ENCODE data around the gene WWC2.
"Not testable (repeated sequence)": the region's sequence is repeated elsewhere in the genome, so short reads cannot be mapped to it uniquely, and the experiment has no call there.

Gene WWC2

GRCh38 chr4:183100827-183101226 lies 1.8 kb downstream of the WWC2 start:
- no peak for DNase-seq (ENCODE audit: low spot score)

DNA sequence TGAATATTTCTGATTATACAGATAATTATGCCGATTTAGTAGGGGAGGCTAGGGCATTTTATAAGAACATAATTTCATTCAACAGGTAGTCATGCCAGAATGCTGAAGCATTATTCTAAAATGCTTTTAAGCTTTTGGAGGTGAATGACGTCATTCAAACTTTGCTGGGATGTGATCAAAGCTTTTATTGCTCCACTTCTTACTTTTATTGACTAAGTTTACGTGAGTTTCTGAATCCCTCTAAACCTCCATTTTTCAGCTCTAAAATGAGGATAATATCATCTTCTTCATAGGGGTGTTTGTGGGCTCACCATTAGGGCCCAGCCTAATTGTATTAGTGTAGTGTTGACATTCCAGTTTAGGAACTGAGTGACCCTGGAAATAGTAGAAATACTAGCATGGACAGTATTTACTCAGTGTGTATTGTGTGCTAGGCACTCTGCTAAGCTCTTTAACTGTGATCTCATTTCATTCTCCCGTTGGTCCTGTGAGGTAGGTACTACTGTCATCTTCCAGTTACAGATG lies 3.0 kb downstream of the WWC2 start:
- no peak for DNase-seq (ENCODE audit: low spot score)

DNA sequence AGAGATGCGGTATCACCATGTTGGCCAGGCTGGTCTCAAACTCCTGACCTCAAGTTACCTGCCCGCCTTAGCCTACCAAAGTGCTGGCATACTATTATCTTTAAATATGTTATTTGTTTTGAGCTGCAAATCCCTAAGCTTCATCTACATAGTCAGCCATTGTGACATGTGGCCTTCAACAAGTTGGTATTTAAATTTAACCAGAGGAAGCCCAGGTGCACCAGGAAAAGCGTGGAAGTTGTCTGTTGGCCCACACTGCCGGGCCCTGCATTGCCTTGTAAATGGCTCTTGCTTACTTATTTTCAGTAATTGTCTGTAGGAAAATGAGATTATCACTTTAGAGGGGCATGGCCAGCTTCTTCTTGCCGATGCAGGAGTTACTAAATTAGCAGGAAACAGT lies 6.0 kb downstream of the WWC2 start:
- DNase-seq (ENCODE audit: low spot score), result no peak

GRCh38 chr4:183106839-183107238 lies 7.8 kb downstream of the WWC2 start:
- DNase-seq (ENCODE audit: low spot score), result no peak

DNA sequence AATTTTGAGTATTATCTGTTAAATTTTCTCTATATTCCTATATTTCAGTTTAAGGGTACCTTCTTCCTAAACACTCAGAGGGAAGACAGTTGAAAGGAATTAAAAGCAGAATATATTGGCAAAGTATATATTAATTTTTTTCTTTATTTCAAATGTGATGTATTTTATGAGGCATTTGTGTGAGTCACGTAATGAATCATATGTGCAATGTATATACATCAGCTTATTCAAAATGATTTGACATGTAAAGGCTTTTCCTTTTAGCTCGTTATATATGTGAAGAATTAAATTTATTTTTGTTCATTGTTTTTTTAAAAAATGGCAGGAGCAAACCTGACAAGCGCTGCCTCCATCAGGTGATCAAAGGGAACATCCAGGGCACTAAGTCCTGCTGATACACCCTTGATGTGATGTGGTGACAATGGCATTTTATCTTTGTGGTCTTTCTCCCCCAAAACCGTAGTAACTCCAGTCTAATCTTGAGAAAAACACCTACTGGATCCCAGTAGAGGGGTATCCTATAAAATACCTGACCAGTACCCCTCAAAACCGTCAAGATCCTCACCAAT lies 8.9 kb downstream of the WWC2 start:
- no peak for DNase-seq (ENCODE audit: low spot score)

DNA sequence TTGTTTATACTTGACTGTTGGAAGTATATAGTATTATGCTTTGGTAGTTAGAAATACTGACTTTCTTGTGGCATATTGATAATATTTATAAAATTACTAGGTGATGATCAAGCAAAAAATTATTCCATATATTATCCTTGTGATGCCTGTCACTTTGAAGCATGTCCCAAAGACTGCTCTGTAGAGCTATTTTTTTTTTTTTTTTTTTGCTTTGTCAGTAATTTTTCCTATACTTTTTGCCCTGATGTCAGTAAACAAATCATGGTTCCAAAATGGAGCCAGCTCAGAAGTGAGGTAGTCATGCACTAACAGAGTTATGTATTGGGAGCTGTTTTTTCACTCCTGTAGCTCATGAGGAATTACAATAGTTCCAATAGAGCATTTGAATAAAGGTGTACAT lies 11.2 kb downstream of the WWC2 start:
- no peak for DNase-seq (ENCODE audit: low spot score)

DNA sequence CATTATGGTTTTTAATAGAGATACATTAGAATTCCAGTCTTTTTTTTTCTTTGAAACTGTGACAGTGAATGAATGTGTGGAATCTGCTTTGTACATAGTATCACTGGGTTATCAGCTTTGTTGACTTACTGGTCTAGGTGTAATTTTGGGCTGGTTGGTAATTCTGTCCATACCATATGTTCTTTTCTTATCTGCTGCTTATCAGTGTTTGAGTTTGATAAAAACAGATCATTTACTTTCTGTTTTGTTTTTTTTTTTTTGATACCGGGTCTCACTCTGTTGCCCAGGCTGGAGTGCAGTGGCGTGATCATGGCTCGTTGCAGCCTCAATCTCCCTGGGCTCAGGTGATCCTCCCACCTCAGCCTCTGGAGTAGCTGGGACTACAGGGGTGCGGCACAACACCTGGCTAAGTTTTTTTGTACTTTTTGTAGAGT lies 12.4 kb downstream of the WWC2 start:
- no peak for DNase-seq (ENCODE audit: low spot score)

DNA sequence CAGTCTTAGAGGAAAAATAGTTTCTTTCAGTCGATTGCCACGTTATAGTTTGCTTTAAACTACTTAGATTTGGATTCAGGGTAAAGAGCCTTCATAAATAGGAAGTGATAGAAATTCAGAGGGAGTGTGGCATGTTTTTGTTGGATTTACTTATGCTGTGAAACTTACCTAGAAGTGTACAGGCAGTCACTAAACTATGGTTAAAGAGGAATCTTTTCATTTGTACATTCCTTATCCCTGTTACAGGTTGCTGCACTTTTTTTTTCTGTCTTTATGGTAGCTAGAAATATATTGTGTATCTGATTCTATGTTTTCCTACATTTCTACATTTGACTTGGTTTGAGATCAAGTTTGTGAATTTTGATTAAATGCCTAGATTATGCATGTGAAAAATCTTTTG lies 19.1 kb downstream of the WWC2 start:
- DNase-seq (ENCODE audit: low spot score), result no peak

DNA sequence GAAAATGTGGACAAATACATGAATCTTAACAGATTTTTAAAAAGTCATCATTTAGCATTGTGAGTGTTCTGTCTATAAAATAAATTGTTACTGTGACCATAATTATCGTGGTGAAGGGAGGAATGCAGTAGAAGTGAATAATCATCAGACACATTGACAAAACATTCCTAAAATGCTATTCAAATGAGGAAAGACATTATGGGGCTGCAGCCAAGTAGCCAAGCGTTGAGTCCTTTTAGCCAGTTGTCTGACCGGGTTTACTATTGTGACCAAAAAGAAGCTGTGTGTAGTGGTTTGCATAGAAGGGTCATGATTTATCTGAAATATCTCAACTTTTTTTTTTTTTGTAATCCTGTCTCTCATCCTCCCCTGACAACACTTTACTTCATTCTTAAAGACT lies 19.5 kb downstream of the WWC2 start:
- DNase-seq (ENCODE audit: low spot score), result peak; percentile 78

- not testable (repeated sequence) for DNase-seq (ENCODE audit: low spot score)
Measured at GRCh38 chr4:183121660-183122059, 22.6 kb downstream of the WWC2 start.

GRCh38 chr4:183124228-183124627 lies 25.2 kb downstream of the WWC2 start:
- no peak for DNase-seq (ENCODE audit: low spot score)

DNA sequence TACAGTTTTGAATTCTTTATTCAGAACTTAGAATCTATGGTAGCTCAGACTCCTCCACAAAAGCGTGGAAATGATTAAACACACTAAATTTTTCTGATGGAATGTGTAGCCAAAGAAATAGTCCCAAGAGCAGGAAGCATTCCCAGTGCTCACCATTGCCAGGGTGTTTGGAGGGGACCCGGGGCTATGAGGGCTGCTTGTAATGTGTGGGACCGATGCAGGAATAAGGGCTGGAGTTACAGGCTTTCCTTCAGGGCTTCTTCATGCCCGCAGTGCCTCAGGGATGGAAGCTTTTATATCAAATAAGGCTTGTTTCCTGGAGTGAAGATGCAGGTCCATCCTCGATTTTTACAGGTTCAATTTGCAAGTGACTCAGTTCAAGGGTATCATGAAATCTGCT lies 25.8 kb downstream of the WWC2 start:
- no peak for DNase-seq (ENCODE audit: low spot score)

DNA sequence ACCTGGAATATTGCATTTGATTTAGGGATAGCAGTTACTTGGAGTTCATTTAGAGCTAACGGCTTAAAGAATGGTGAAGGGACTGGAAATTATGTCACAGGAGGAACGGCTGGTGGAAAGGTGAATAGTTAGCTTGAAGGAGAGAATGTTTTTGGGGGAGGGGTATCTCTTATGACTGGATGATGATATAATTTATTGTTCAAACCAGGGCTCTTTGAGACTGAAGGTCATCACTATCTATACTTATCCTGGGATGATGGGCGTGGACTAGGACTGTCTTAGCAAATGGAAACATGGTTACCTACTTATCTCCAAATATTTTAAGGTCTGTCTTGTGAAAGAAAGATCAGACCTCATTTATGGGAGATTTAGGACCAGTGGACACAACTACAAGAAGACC lies 30.1 kb downstream of the WWC2 start:
- DNase-seq (ENCODE audit: low spot score), result no peak

DNA sequence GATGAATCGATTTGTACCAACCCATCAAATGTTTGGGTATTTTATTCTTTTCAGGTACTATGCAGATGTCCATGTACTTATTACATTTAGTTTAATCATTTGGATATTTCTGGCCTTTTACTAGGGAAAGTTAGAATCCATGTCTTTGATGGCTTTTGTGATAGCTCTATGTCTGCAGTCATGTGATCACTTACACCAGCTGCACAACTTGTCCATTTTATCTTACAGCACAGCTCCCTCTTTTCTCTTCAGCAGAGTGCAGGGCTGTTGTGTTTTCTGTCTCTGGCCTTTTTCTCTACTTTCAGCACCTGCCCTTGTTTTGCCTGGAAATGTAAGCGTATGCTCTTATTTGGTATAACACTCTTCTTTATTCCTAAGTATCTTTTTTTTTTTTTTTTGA lies 30.6 kb downstream of the WWC2 start:
- DNase-seq (ENCODE audit: low spot score), result no peak

- DNase-seq (ENCODE audit: low spot score), result no peak
Measured at GRCh38 chr4:183130328-183131155, 31.5 kb downstream of the WWC2 start.

DNA sequence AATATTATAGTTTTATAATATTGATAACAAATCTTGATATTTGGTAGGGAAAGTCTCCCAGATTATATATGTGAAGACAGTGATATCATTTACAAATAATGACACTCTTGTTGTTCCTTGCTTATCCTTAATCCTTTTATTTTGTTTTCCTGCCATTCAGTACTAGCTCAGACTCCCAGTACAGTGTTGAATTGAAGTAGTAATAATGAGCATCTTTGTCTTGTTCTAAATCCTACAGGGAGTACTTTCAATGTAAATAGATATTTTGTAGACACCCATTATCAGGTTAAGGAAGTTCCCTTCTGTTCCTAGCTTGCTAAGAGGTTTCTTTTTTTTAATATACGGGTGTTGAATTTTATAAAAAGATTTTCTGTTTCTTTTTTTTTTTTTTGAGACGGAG lies 33.0 kb downstream of the WWC2 start:
- peak; percentile 42 for DNase-seq (ENCODE audit: low spot score)

GRCh38 chr4:183132865-183133264 lies 33.8 kb downstream of the WWC2 start:
- DNase-seq (ENCODE audit: low spot score), result no peak

DNA sequence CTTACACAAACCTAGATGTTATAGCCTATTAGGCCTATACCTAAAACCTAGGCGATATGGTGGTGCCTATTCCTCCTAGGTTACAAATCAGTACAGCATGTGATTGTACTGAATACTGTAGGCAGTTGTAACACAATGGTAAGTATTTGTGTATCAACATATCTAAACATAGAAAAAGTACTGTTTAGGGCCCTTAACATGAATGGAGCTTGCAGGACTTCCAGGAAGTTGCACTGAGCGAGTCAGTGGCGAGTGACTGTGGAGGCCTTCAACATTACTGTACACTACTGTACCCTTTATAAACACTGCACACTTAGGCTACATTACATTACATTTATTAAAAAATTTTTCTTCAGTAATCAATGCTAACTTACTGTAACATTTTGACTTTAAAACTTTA lies 37.8 kb downstream of the WWC2 start:
- no peak for DNase-seq (ENCODE audit: low spot score)

DNA sequence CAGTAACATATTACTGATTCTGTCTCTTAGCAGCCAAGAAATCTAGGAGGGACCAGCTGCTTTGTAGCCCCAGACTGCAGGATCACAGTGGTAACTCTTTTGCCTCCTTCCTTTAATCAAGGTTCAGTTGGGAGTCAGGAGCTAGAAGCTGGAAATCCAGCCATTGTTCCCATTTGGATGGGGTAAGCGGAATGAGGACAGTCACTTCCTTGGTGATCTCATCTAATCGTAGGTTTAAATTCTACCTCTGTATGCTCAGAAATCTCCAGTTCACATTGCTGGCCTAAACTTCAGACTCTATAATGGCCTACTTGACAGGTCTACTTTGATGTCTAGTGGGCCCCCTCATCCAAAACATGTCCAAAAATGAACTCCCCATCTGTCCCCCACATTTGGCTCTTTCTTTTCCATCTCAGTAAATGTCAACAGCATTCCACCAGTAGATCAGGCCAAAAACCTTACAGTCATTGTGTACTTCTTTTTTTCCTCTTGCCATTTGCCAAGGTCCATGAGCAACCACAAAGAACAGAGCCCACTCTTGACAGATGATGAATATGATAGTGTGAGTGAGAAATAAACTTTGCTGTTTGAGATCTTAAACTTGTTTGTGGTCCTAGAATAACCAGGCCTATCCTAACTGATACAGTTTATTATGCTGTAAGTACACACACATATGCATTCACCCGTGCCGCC lies 40.1 kb downstream of the WWC2 start:
- no peak for DNase-seq (ENCODE audit: low spot score)

DNA sequence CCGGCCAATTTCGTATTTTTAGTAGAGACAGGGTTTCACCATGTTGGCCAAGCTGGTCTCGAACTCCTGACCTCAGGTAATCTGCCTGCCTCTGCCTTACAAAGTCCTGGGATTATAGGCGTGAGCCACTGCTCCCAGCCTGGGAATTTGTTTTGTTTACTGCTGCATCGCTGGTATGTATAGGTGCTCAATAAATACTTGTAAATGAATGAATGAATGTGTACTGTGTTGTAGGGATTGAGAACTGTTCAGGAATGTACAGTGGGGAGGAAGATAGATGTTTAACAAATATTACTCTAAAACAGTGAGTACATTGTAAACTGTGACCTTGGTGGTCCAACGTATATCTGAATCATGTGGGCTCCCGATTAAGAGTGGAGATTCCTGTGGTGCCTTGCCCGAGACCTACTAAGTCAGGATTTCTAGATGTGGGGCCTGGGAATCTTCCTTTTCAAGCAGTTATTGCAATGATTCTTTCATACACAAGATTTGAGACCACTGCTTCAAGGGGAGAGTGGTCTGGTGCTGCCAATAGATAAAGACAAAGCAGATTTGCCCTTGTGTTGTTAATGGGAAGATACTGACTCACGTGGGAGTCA lies 41.0 kb downstream of the WWC2 start:
- no peak for DNase-seq (ENCODE audit: low spot score)

DNA sequence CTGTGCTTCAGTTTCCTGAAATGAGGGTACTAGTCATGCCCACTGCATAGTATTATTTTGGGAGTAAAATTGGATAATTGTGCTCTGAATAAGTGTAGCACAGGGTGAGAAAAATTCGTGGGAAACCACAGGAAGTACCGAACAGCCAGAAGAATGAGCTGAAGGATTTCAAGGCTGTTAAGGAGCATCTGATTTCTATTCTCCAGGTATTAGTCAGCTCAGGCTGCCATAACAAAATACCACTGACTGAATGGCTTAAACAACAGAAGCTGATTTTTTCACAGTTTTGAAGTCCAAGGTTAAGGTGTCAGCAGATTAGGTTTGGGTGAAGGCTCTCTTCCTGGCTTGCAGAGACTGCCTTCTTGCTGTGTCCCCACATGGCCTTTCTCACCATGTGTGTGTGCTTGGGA lies 41.9 kb downstream of the WWC2 start:
- no peak for DNase-seq (ENCODE audit: low spot score)

DNA sequence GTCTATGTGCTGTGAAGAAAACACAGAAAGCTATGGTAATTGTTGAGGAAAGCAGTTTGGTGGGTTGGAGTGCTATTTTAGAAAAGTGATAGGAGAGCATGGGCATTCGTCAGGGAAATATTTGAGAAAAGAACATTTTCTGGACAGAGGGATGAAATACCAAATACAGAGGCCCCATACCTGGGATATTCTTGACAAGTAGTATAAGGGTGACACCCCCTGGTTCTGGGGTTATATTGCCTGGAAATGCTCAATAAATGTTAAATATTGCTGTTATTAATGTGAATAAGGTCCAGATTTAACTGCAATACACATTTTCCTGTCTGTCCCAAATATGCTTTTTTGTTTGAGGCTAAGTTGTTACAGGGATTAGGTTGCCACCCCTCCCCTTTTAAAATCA lies 42.9 kb downstream of the WWC2 start:
- DNase-seq (ENCODE audit: low spot score), result no peak

Data from COLO829 (cell line).